H9 (cell line): ENCODE results near the gene ENPEP. TPM values are rescaled to one million over a fixed set of nuclear protein-coding genes. Genes with fewer than 3 reads are reported as not detected.

Source experiments
- DNase-seq: peaks from one replicate; pipeline ENCODE4 v3.0.0-alpha.2; 2017
- H2AFZ ChIP-seq: one replicate; pipeline ENCODE4 v1.6.1; 2013; ENCODE audit warnings: mild to moderate bottlenecking, low read length, control low read depth, moderate library complexity
- H2AK5ac ChIP-seq: 2 replicates; pipeline ENCODE4 v1.6.1; 2013; ENCODE audit warnings: low read length, control low read depth, mixed read lengths; ENCODE audit not compliant: insufficient read length
- H2BK120ac ChIP-seq: one replicate; pipeline ENCODE4 v1.6.1; 2013; ENCODE audit warnings: low read depth, mild to moderate bottlenecking, low read length, control low read depth, inconsistent platforms; ENCODE audit not compliant: poor library complexity, severe bottlenecking
- H2BK12ac ChIP-seq: 2 replicates; pipeline ENCODE4 v1.6.1; 2013; ENCODE audit warnings: low read length, control low read depth, mixed read lengths, low read depth; ENCODE audit not compliant: insufficient read length
- H2BK15ac ChIP-seq: 2 replicates; pipeline ENCODE4 v1.6.1; 2013; ENCODE audit warnings: low read depth, low read length, control low read depth
- H2BK20ac ChIP-seq: one replicate; pipeline ENCODE4 v1.6.1; 2013; ENCODE audit warnings: low read depth, mild to moderate bottlenecking, low read length, control low read depth, inconsistent platforms; ENCODE audit not compliant: poor library complexity, severe bottlenecking
- H2BK5ac ChIP-seq: 2 replicates; pipeline ENCODE4 v1.6.1; 2013; ENCODE audit warnings: low read length, control low read depth, mixed read lengths; ENCODE audit not compliant: insufficient read length
- H3K14ac ChIP-seq: 2 replicates; pipeline ENCODE4 v1.6.1; 2013; ENCODE audit warnings: low read length, control low read depth; ENCODE audit not compliant: insufficient read depth
- H3K18ac ChIP-seq: 2 replicates; pipeline ENCODE4 v1.6.1; 2013; ENCODE audit warnings: low read depth, mild to moderate bottlenecking, mixed read lengths, low read length, control low read depth; ENCODE audit not compliant: insufficient read length
- H3K23ac ChIP-seq: 2 replicates; pipeline ENCODE4 v1.6.1; 2013; ENCODE audit warnings: low read length, control low read depth, mixed read lengths, low read depth; ENCODE audit not compliant: insufficient read length
- H3K23me2 ChIP-seq: 2 replicates; pipeline ENCODE4 v1.6.1; 2013; ENCODE audit warnings: low read depth, mild to moderate bottlenecking, mixed read lengths, low read length, control low read depth; ENCODE audit not compliant: insufficient read length, poor library complexity, severe bottlenecking
- H3K27ac ChIP-seq: 2 replicates; pipeline ENCODE4 v1.5.1; 2013; ENCODE audit warnings: low read length, control low read depth, mixed read lengths, low read depth; ENCODE audit not compliant: insufficient read length
- H3K27me3 ChIP-seq: 2 replicates; pipeline ENCODE4 v1.6.1; 2013; ENCODE audit warnings: low read length, control low read depth, inconsistent platforms; ENCODE audit not compliant: insufficient read depth
- H3K4ac ChIP-seq: 2 replicates; pipeline ENCODE4 v1.6.1; 2013; ENCODE audit warnings: low read depth, mild to moderate bottlenecking, control low read depth, inconsistent platforms, low read length, moderate library complexity
- H3K4me1 ChIP-seq: 2 replicates; pipeline ENCODE4 v1.6.1; 2013; ENCODE audit warnings: low read length, control low read depth, inconsistent platforms; ENCODE audit not compliant: insufficient read depth
- H3K4me2 ChIP-seq: 2 replicates; pipeline ENCODE4 v1.6.1; 2013; ENCODE audit warnings: low read length, control low read depth, mixed read lengths; ENCODE audit not compliant: insufficient read length, insufficient read depth
- H3K56ac ChIP-seq: 2 replicates; pipeline ENCODE4 v1.6.1; 2013; ENCODE audit warnings: low read depth, mild to moderate bottlenecking, mixed read lengths, low read length, control low read depth; ENCODE audit not compliant: insufficient read length
- H3K79me1 ChIP-seq: 2 replicates; pipeline ENCODE4 v1.6.1; 2013; ENCODE audit warnings: low read depth, mild to moderate bottlenecking, moderate library complexity, low read length, control low read depth, inconsistent platforms; ENCODE audit not compliant: insufficient read depth, poor library complexity, severe bottlenecking
- H3K79me2 ChIP-seq: 2 replicates; pipeline ENCODE4 v1.6.1; 2013; ENCODE audit warnings: low read length, control low read depth, inconsistent platforms; ENCODE audit not compliant: insufficient read depth
- H3K9ac ChIP-seq: 2 replicates; pipeline ENCODE4 v1.6.1; 2013; ENCODE audit warnings: low read length, control low read depth, mixed read lengths; ENCODE audit not compliant: insufficient read length; ENCODE audit errors: extremely low read depth
- H3K9me3 ChIP-seq: one replicate; pipeline ENCODE4 v1.6.1; 2013; ENCODE audit warnings: low read depth, low read length, inconsistent platforms; ENCODE audit not compliant: control insufficient read depth
- H3T11ph ChIP-seq: one replicate; pipeline ENCODE4 v1.6.1; 2013; ENCODE audit warnings: mild to moderate bottlenecking, low read length, control low read depth, inconsistent platforms
- H4K20me1 ChIP-seq: one replicate; pipeline ENCODE4 v1.6.1; 2013; ENCODE audit not compliant: control insufficient read depth, insufficient read length, insufficient read depth
- H4K5ac ChIP-seq: 2 replicates; pipeline ENCODE4 v1.6.1; 2013; ENCODE audit warnings: low read depth, mild to moderate bottlenecking, mixed read lengths, low read length, control low read depth; ENCODE audit not compliant: insufficient read length
- H4K8ac ChIP-seq: replicated peaks from 2 replicates; pipeline ENCODE4 v1.6.1; 2013; ENCODE audit warnings: low read length, control low read depth, mixed read lengths, low read depth; ENCODE audit not compliant: insufficient read length
- H4K91ac ChIP-seq: 2 replicates; pipeline ENCODE4 v1.6.1; 2013; ENCODE audit warnings: low read depth, mild to moderate bottlenecking, moderate library complexity, mixed read lengths, low read length, control low read depth; ENCODE audit not compliant: insufficient read length
- H3K27ac Mint-ChIP-seq, 3 experiments: 2 replicates in 2 of 3; 3 replicates in 1 of 3; pipeline ENCODE4 v1.8.0; 2020 to 2021; ENCODE audit warnings: mixed read lengths in 3 of 3, mild to moderate bottlenecking in 1 of 3, moderate library complexity in 1 of 3
- H3K27me3 Mint-ChIP-seq: 2 replicates; pipeline ENCODE4 v1.8.0; 2021; ENCODE audit warnings: low read depth, mild to moderate bottlenecking, moderate library complexity, mixed read lengths
- H3K36me3 Mint-ChIP-seq, 3 experiments: 2 replicates in 2 of 3; 3 replicates in 1 of 3; pipeline ENCODE4 v1.8.0; 2020 to 2021; ENCODE audit warnings: low read depth in 3 of 3, mixed read lengths in 3 of 3; ENCODE audit not compliant: insufficient read depth in 1 of 3
- H3K4me1 Mint-ChIP-seq, 2 experiments: 2 replicates each; pipeline ENCODE4 v1.8.0; 2020; ENCODE audit warnings: mixed read lengths in 2 of 2
- H3K4me3 Mint-ChIP-seq, 2 experiments: 2 replicates in 1 of 2; 3 replicates in 1 of 2; pipeline ENCODE4 v1.8.0; 2020 to 2021; ENCODE audit warnings: mild to moderate bottlenecking in 2 of 2, mixed read lengths in 2 of 2, moderate library complexity in 1 of 2
- H3K9me3 Mint-ChIP-seq, 2 experiments: 2 replicates in 1 of 2; 3 replicates in 1 of 2; pipeline ENCODE4 v1.8.0; 2020; ENCODE audit warnings: mild to moderate bottlenecking in 2 of 2, mixed read lengths in 2 of 2, moderate library complexity in 1 of 2
- CTCF ChIP-seq: fragments of 200-600 bp; sonication (generic); conservative IDR thresholded peaks from 3 replicates; pipeline ENCODE4 v1.8.0; 2021; ENCODE audit warnings: antibody characterized with exemption, mild to moderate bottlenecking
- WGBS: extraction: QIAGEN DNeasy Blood & Tissue Kit; methylation state at CpG from one replicate; pipeline ENCODE4 v1.1.7; 2013; ENCODE audit warnings: missing lambda C conversion rate, low lambda C conversion rate, mixed read lengths; ENCODE audit not compliant: insufficient read length; ENCODE audit errors: extremely low coverage; 5-methylcytosine and 5-hydroxymethylcytosine counted together
- total RNA-seq: library from RNA; stranded (reverse); gene quantifications from 2 replicates; pipeline ENCODE4 v1.2.1, GENCODE V29; 2021

Gene ENPEP
- total RNA-seq, 1 experiment from 2014 or later = 0.44 TPM

- no peaks in the 10 kb centered on the region for H3K27me3 Mint-ChIP-seq
- H2BK20ac ChIP-seq = no peak overlapping the region
- no peaks in the 10 kb centered on the region for H3K4me1 ChIP-seq
- H3K23me2 ChIP-seq = no peaks in the 10 kb centered on the region
- no peak overlapping the region for H3K27ac ChIP-seq
- H3K4ac ChIP-seq = no peak overlapping the region
- peaks cover 5% of the 10 kb centered on the region in 2 experiments for H3K4me1 Mint-ChIP-seq
- H3K18ac ChIP-seq = no peak overlapping the region
- H2AK5ac ChIP-seq = no peak overlapping the region
- H3K27ac Mint-ChIP-seq = no peak overlapping the region
- no CpG with 5 or more reads among the region's 2 CpGs for WGBS
- no peak overlapping the region for H4K8ac ChIP-seq
- no peak overlapping the region for H3K23ac ChIP-seq
- H3K79me1 ChIP-seq = no peaks in the 10 kb centered on the region
- H4K91ac ChIP-seq = no peak overlapping the region
- no peak overlapping the region for H3K4me3 Mint-ChIP-seq
- no peak for TF ChIP-seq CTCF
- H2BK15ac ChIP-seq = no peak overlapping the region
- H3K36me3 Mint-ChIP-seq = no peaks in the 10 kb centered on the region
- H3K9ac ChIP-seq = no peak overlapping the region
- H3K56ac ChIP-seq = no peak overlapping the region
- no peak overlapping the region for H3T11ph ChIP-seq
- no peak overlapping the region for H3K4me2 ChIP-seq
- no peak overlapping the region for H2BK120ac ChIP-seq
- H4K5ac ChIP-seq = no peak overlapping the region
- H3K14ac ChIP-seq = no peak overlapping the region
- H3K27me3 ChIP-seq = no peaks in the 10 kb centered on the region
- no peak overlapping the region for H2BK5ac ChIP-seq
- H2BK12ac ChIP-seq = no peak overlapping the region
- no peaks in the 10 kb centered on the region for H3K9me3 ChIP-seq
- H3K9me3 Mint-ChIP-seq = no peaks in the 10 kb centered on the region
- DNase-seq = no peak
- H3K79me2 ChIP-seq = no peaks in the 10 kb centered on the region
- H4K20me1 ChIP-seq = no peaks in the 10 kb centered on the region
- no peak overlapping the region for H2AFZ ChIP-seq
These were observed 77.2 kb downstream of the ENPEP start for GRCh38 chr4:110553197-110553596.
